Hippocampal formation (tissue), 2 donors: ENCODE results near the gene CCL8.

ENCODE experiments used
- DNase-seq, 2 donors: peaks; one replicate each; lab custom pipeline; 2025; lab: John Stamatoyannopoulos, UW

Gene CCL8

DNA sequence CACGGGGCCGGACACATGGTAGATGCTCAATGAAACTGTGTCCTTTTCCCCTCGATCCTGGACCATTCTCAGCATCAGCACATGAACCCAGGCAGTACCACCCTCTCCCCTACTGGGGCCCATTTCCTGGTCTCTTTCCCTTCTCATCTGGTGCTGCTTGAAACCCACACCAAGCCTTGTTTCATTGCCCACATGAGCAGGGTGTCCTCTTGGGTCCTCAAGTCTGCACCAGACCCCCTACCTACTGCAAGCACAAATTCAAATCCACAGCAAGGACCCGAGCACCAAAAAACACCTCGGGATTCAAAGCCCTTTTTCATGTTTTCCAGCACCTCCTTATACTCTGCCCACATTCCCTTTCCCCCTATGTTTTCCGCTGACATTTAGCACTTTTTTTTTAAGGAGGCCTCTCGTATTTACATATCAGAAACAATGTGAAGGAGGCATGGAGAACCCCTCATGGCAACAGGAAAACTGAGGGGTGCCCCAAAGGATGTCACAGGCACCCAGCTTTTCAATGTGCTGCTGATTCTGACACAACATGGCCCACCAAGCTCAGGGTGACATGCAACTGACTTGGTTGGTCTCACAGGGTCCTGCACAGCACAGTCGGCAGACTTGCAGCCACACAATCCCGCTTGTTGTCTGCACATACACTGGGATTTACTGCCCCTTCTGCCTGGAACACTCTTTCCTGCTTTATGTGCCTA lies 48.4 kb downstream of the CCL8 start:
- DNase-seq, result no peak

DNA sequence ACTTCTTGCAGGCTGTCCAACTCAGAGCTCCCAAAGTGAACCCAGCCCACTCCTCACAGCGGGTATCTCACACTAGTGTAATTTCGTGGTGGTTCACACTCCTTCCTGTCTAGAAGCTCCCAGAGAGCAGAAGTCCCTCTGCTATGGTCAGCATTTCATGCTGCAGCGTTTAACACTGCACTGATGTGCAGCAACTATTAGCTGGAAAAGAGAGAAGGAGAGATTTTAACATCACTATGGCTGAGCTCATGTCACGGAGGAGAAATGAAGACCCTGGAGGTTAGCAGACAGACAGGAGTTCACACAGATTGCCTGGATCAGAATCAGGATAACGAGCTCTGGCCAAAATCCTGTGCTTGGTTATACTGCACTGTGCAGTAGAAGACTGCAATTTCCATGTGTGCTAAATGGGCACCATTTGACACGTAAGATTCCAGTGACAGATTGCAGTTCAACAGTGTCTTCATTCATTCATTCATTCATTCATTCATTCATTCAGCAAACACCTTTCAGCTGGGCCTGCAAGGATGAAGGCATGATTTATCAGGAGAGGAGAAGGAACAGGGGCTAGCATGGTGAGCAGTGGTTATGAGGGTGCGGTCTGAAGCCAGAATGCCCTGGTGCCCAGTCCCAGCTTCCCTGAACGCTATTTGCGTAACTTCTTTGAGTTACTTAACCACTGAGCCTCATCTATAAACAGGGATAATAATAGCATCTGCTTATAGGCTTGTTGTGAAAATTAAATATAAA lies 49.1 kb downstream of the CCL8 start:
- no peak for DNase-seq

DNA sequence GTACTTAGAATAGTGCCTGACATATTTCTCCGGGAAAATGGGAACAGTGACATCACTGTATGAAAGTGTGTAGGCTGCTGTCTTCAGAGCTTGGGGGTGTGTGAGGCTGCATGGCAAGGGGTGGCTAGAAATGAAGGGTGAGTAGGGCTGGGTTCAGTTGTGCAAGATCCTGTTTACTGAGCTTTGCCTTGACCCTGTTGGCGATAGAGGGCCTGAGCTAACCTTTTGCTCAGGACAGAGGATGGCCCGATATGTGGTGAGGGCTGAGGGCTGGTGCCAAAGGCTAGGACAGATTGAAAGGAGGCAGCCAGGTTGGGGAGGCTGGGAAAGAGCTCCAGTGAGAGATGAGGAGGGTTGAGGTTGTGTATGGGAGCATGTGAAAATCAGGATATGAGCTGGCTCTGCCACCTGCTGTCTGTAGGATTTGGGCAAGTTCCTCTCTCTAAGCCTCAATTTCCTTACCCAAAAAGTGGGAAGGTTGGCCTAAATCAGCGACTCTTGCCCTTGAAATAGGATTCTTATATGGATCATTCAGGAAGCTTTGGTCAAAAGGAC lies 49.8 kb downstream of the CCL8 start:
- no peak for DNase-seq

DNA sequence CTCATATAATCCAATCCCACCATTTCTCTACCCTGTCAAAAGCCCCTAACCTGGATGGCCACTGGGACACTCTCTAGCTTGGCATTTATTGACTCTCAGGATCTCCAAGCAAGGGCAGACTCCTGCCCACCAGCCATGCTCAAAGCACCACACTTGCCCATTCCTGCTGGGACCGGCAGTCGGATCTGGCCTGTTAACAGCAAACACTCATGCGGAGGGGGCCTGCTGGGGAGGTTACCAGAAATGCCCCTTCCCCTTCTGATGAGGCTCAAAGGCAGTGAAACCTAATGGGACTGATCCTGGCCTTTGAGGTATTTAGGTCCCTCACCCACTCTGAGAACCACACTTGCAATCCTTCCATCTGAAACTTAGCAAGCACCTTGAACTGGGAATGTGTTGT lies 50.3 kb downstream of the CCL8 start:
- DNase-seq, result no peak

GRCh38 chr17:34370376-34370996 lies 51.3 kb downstream of the CCL8 start:
- DNase-seq, result no peak

DNA sequence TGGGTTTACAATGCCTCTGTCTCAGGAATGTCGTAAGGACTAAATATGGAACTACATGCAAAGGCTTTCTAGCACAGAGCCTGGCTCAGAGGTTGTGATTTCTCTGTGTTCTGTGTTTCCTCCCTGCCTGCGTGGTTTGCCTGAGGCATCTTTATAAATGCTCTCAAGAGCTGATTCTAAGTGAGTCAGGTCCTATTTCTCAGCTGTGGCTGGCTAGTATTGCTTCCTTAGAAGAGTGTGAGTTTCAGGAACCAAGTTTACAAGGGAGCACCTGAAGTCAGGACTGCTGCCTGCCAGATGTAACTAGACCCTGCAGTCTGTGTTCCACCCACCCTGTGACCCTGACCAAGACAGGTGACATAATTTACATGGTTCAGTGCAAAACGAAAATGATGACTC lies 51.8 kb downstream of the CCL8 start:
- DNase-seq, result no peak
